ENCODE measurements around the gene GPATCH2L.

GPATCH2L gene

DNA sequence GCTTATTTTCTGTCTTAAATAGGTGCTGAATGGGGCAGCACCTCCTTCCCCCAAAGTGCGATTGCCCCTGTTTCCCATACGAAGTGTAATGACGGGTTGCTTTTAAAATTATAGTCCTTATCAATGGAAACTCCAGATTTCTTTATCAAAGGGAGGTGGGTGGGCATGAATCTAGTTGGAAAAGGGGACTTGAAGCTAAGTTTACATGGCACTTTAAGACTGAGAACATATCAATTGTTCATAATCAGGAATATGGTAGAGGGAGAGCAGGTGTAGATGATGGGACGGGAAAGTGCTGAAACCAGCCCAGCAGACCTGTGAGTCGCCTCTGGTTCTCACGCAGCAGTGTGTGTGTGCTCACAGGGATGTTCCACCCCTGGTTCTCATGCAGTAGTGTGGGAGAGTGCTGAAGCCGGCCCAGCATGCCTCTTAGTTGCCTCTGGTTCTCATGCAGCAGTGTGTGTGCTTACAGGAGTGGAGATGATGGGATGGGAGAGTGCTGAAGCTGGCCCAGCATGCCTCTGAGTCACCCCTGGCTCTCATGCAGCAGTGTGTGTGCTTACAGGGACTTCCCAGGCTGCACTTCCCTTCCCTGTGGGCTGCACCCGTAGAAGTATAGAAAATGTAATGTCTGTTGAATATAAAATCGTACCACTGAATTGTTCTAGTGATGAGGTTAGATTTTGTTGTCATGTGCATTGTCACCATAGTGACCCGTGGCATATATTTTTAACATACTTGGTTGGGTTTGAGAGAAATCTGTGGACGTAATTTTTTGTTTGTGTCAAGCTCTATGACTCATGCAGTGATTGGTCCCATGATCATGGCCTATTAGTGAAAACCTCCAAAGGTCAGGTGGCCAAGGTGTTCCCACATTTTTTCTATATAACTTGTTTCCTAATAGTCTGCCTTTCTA lies 51.6 kb downstream of the GPATCH2L start:
- DNase-seq, result no peak

DNA sequence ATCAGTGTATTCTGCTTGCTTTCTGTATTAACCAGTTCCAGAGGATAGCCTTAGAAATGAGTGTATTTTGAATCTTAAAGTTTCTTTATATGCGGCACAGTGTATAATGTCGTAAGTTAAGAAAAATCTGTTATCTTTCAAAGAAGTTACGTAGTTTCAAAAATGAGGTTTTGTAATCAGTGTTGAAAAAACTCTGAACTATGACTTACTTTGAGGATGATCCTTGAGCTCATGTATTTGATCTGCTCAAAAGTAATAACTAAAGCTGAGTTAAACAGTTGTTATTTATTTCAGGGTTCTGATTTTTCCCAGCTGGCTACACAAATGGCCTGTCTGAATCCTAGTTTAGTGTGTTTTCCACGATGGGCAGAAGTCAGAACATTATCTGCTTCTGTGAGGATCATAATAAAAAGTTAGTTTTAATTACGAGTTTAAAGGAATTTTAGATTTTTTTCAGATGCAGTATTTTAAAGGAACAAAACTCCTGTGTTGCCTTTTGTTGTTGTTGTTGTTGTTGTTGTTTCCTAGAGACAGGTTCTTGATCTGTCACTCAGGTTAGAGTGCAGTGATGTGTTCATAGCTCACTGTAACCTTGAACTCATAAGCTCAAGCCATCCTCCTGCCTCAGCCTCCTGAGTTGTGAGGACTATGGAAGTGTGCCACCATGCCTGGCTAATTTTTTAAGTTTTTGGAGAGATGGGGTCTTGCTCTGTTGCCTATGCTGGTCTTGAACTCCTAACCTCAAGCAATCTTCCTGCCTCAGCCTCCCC lies 52.9 kb downstream of the GPATCH2L start:
- DNase-seq, result no peak

DNA sequence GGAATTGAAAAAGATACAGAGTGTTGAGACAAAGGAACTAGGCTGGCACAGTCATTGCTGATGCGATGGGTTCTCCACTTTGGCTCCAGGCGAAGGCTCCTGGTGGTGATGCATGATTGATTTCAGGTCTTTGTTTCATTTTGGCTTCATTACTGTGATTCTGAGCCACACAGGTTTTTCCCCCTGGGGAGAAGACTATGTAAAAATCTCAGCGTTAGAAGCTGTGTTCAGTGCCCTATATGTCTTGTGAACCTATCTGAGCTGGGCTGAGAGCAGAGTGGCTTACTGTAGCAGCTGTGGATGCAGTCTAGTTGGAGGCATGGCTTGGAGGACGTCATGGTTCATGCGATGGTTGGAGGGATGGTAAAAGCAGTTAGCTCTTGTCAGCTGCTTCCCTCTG lies 54.0 kb downstream of the GPATCH2L start:
- no peak for DNase-seq

DNA sequence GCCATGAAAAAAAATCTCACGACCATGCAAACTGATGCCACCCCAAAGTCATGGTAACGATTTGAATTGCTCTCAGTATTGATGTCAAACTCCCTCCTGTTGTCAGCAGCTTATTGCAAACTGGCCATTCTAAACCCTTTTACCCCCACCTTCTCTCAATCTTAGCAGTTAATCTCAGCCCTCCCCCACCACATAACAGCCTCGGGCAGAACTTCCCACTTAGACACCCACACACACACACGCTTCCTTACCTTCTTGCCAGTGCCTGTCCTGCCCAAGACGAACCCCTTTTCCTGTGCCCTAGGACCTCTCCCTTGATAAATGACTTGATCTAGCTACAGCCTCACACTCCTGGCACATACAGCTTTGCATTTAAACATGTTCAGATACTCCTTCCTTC lies 56.6 kb downstream of the GPATCH2L start:
- DNase-seq, result no peak

DNA sequence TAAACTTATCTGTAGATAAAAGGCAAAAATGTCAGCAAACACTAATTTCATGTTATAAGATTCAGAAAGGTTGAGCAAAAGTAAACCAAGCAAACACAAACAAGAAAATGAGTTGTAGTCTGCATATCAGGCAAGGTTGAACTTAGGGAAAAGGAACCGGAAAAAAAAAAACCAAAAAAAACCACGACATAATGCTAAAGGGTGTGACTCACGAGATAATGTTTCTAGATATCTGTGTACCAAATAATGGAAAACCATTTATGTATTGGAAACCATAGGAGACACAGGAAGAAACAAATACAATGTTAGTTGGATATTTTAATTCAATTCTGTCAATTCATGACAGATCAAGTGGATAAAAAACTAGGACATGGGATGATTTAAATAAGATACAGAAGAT lies 60.5 kb downstream of the GPATCH2L start:
- DNase-seq, result no peak

DNA sequence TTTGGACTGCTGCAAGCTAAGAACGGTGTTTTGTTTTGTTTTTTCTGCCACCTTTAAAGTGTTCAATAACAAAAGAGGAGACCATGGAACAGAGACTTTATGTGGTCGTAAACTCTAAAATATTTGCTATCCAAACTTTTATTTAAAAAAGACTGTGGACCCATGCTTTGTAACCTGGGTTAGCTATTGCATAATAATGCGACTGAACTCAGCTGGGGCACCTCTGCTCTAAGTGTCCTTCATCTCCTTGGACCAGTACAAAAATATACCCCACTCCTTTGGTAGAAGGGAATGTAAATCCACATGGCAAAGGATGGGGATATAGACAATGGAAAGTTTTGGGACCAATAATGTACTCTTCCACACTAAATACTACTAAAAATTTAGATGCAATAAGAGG lies 65.5 kb downstream of the GPATCH2L start:
- DNase-seq, result no peak

DNA sequence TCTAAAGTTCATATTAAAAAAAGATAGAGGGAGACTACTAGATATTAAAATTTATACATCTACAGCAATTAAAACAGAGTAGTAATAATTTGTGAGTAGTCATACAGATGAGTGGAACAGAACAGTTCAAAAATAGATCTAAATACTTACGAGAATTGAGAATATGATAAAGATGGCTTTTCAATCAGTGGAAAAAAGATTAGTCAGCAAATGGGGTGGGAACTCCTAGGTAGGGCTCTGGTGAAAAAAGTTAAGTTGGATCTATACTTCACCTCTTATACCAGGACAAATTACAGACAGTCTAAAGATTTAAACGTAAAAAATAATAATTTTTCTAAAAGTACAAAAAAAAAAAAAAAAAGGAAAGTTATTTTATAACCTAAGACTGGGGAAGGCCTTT lies 66.9 kb downstream of the GPATCH2L start:
- no peak for DNase-seq

DNA sequence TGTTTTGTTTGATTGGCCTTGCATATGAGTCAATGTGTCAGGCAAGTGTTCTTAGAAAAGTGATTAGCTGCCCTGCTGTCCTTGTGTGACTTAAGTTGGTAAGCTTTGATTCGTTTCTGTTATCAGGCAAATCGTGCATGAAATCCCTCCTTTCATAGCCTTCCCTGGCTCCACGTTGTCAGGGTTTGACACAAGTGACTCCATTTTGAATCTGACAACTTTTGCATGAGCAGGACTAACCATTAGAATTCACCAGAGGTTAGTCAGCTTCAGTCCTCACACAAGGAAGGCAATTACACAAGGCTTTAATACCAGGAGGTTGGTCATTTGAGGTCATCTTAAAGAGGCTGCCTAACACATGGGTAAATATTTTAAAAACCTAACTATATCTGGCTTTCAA lies 68.2 kb downstream of the GPATCH2L start:
- DNase-seq, result no peak

DNA sequence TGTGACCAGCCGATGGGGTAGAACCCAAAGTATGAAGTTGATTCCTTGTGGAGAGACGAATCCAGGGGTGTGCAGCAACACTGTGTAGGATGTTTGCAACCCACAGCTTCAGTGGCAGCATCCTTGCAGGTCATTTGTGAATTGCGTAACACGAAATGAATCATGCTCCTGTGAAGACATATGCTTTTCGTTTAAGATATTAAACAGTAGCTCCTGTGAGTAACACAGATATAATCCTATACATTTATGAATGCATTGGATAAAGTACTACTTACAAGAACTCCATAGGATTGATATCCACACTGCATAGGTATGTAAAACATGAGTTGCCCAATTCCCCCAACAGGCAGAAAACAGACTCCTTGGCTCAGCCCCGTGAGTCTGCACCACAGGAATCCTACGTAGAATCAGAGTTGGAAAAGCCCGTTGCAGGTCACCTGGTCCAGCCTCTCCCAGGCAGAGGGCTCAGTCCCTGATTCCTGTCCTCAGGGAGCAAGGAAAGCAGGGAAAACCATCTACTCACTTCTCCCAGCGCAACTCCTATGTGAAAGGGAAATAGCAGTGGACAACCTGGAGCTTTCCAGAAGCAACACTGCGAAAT lies 75.8 kb downstream of the GPATCH2L start:
- no peak for DNase-seq

DNA sequence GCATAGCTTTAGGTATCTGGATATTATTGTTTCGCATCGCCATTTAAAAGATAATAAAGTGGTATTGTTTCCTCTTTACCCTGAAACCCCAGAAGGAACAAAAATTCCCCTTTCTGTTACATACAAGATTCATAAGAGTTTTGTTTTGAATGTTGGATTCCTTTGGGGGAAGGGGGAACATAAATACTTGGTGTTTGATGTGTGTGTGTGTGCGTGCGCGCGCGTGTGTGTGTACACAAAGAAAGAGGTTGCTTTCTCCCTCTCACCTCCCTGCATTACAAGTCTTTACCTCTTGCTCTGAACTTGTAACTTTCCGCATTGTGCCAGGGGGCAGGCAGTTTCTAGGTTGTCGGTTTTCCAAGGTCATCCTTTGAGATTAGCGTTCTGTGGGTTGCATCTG lies 76.4 kb downstream of the GPATCH2L start:
- DNase-seq, result no peak

DNA sequence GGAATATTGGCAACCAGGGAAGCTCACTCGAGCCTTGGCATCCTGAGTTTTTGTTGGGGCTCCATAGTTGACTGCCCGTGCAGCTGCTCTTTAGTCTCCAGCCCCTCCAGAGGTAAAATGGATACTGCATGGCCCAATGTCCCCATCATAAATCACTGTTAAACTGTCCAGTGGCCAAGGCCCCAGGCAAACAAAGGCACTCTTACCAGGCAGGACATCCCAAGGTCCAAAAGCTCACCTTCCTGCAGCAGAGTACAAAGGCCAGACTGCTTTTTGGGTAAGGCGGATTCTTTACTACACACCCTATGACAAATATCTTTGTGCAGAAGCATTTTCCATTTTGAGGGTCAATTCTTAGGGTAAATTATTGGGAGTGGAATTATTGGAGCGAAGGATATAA lies 81.1 kb downstream of the GPATCH2L start:
- no peak for DNase-seq

DNA sequence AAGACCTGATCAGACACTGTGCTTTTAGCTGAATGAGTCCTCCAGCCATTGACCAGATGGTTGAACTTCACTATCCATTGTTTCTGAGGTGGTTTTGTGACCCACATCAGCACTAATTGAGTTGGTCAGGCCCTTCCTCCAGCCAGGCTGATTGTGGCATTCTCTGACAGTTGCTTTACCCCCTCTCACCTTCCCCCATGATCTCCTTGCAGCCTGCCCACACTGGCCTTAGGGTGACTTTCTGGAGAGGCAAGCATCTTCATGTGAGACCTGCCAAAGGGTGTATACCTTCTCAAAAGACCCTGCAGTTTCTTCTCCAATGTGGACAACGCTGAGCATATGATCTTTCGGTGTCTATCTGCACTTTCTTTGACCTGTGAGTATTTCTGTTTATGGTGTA lies 83.9 kb downstream of the GPATCH2L start:
- no peak for DNase-seq

DNA sequence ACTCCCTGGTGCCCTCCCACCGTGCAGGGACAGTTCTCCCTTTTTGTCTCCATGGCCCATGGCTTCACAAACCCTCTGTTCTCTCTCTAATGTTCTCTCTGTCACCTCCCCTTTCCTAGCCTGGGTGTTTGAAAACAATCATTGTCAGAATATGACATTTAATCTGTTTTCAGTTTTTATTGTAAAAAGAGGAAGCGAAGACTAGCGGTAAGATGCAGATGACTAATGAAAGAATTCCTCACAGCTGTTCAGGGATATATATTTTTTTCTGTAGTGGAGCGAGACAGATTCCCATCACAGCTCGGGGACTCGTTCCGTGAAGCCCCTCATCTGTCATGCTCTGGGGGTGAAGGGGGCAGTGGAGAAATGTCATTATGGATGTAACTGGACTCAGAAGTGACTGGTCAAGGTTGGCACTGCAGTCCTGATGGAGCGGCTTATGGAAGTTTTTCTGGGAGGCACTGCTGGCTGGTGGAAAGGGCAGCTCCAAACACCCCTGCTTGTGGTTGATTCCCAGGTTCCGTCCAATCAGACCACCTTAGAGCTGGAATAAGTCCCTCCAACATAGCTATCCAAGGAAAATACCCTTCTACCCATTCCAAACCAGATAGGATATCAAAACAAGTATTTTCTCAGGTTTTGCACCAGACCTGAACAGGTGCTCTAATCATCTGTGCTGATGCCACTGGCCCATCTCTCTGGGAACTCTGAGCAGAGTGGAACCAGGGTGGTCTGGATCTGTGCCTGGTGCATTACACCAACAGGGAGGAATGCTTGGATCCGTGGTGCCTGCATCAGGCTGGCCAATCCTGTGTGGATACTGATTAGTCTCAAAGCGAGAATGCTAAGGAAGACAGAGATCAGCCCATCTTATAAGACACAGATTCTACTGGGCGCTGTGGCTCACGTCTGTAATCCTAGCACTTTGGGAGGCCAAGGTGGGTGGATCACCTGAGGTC lies 84.7 kb downstream of the GPATCH2L start:
- no peak for DNase-seq

DNA sequence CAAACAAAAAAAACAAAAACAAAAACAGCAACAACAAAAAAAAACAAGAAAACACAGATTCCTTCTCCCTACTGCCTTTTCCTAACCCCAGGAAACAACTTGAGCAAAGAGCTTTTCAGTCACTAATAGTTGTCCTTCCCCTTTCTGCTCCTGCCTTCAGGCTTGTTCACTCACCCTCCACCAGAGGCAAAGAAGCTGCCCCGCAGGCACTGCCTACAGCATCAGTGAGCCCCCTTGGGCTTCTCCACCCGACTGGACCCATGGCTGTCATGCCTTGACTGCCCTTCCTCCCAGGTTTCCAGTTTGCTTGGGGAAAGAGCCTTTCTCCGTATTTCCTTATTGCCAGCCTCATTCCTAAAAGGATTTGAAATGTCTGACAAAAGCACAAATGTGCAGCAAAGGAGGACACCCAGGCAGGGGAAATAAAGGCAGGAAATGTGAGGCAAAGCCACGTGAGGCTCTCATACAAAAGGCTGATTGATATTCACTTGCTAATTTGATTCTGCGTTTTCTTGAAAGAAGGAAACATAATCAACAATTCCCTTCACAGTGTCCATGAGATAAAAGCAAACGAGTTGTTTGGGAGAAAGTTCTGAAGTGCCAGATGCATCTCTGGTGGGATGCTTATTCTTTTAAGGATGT lies 85.7 kb downstream of the GPATCH2L start:
- DNase-seq, result no peak

DNA sequence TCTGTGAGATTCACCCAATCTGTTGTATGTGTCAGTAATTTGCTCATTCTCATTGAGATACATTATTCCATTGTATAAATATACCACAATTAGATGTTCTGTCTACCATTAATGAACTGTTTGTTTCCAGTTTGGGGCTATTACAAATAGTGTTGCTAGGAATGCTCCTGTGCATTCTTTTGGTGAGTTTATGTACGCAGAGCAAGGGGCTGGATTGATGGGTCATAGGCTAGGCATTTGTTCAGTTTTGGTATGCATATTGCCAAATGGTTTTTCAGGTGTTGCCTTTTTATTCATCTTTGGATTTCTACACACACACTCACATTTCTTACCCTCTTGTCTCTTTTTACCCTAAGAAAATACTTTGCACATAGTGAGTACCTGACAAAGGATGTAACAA lies 93.4 kb downstream of the GPATCH2L start:
- no peak for DNase-seq

DNA sequence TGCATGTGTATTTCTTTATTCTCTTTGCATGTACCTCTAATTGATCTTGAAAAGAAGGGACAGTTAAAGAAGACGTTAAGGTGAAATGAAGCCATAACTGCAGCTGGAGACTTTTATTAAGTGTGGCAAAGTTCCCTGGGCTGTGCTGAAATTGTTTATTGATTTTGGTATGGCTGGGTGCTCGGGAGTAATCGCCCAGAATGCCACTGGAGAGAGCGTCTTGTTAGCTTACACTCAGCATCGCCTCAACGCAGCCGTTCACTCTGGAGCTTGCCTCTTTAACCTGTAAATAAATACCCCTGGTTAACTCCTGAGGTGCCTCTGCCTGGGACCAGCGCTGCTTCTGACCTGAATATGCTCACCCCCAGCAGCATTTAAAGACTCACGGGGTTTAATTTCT lies 98.6 kb downstream of the GPATCH2L start:
- DNase-seq, result no peak

DNA sequence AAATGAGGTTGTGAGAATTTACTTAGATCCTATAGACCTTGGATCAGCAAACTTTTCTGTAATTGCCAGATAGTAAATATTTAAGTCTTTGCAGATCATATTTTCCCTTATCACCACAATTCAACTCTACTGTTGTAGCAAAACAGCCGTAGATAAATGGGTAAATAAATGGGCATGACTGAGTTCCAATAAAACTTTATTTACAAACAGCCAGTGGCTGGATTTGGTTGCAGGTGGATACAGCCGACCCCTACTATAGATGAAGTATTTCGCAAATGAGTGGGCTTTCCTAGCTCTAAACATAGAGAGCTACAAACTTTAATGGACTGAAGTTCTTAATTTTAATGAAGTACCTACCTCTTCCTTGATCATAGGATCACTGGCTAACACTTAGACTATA lies 100.7 kb downstream of the GPATCH2L start:
- no peak for DNase-seq

DNA sequence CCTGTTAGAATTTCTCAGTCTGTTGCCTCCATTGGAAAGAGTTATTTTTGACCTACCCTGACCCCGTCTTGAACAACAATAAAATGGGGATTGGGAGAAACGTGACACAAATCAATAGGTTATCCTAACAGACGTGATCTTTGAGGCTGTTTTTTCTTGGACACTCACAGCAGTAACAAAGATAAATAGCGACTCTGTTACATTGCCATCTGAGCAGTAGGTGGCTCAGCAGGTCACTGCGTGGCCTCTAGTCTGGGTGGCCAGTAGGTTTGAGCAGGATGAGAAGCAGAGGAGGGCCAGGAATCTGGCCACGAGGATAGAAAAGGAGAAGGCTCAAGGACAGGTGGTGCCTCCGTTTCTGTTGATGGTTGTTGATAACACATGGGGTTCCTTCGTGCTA lies 101.4 kb downstream of the GPATCH2L start:
- DNase-seq, result no peak

DNA sequence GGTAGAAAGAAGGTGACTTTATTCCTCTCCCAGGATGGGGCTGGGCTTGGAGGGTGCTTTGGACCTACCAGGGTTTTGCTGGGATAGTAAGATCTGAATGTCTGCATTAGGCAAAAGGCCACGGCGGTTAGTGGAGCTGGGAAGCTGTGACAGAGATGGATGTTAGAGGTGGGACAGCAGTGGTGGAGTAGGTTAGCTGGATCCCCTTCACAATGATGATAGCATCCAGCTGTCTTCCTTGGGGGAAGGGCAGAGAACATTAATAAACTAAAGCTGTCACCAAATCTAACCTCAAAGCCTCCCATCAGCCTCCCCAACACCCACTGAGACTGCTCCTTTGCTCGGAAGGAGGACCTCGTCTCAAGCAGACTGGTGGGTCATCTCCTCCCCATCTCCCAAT lies 104.8 kb downstream of the GPATCH2L start:
- no peak for DNase-seq

DNA sequence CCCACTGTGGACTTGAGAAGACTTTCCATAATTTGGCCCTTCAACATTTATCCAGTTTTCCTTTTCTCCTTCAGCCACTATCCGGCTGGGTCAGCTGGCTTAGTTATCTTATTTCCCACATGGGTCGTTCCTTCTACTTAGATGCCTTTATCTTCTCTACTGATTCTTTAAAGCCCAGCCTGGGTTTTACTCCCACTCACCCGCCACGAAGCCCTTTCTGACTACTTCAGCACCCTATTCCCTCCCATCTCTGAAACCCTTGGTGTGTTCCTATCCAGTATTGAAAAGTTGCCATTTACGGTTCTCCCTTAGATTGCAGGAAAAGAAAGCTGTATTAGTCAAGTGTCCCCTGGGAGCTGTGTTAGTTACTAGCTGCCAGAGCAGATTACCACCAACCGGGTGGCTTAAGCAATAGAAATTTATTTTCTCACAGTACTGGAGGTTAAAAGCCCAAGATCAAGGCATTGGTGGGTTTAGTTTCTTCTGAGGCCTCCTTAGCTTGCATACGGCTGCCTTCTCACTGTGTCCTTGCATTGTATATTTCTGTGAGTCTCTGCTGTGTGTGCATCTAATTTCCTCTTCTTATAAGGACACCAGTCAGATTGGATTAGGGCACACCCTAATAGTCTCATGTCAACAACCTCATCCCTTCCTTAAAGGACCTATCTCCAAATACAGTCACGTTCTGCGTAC lies 105.5 kb downstream of the GPATCH2L start:
- no peak for DNase-seq

DNA sequence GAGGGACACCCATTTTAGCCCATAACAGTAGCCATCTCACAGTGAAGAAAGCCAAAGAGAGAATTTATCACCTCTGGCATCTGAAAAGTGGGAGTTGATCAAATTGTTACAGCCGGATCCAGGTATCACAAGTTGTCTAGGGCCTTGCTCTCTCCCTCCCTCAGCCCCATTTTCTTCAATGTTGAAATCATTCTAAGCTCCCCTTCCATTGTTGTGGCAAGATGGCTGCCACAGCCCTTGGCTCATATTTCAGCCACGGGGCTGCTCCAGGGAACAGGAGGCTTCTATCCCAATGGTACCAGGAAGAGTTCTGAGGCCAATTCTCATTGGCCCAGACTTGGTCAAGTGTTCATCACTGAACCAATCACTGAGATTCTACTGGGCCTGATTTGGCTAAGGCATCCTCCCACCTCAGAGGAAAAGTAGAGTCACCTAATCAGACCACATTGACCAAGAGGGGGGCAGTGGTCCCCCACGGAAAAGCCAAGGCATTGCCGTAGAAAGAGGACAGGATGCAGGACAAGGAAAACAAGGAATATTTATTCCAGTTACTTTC lies 106.2 kb downstream of the GPATCH2L start:
- no peak for DNase-seq
